Left renal cortex interstitium (tissue), 4 donors: ENCODE measurements around the gene TMEM125. TPM values are rescaled to one million over a fixed set of nuclear protein-coding genes. Genes with fewer than 3 reads are reported as not detected.

ENCODE experiments used
- DNase-seq, 4 donors: peaks; one replicate each; pipeline ENCODE4 v3.0.0-alpha.2; 2013; ENCODE audit warnings: low read depth in 4 of 4, low spot score in 2 of 4, missing footprints in 1 of 4
- polyA plus RNA-seq, 4 donors: library from polyadenylated mRNA; unstranded; fragments of 120-200 nt; gene quantifications; one replicate each; pipeline ENCODE4 v1.2.1, GENCODE V29; 2013; ENCODE audit not compliant: insufficient read length in 4 of 4

TMEM125 gene
- polyA plus RNA-seq, 4 donors: 12.5 to 17.9 (median 14.3) TPM

DNA sequence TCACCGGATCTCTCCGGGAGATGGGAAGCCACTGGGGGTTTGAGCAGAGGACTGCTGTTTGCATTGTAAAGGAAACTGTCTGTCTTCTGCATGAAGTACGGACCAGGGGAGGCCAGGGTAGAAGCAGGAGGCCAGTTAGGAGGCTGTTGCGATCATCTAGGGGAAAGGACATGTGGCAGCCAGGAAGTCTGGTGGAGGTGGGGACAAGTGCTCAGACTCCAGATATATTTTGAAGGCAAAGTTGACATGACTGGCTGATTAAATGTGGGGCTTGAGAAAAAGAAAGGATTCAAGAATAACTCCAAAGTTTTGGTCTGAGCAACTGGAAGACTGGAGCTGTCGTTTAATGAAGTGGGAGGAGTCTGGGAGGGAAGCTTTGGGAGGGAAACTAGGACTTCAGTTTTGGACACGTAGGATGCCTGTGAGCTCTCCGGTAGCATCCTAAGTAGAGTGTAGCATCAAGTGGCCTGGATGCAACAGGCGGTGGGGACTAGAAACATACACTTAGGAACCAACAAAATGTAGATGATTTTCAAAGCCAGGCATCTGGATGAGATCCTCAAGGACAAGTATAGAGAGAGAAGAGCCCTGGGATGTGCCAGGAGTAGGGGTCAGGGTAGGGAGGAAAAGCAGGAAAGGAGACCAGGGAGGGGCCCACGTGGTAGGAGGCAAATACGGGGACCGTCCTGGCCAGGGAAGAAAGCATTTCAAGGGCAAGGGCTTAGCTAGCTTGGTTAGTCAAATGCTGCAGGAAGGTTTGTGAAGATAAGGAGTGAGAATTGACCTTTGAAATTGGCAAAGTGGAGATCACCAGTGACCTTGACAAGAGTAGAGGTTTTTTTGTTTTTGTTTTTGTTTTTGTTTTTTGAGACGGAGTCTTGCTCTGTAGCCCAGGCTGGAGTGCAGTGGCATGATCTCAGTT, 19.3 kb downstream of the TMEM125 start:
- DNase-seq: no peak

GRCh38 chr1:43292216-43292615, 22.4 kb downstream of the TMEM125 start:
- DNase-seq: no peak

- no peak for DNase-seq
These were observed 22.9 kb downstream of the TMEM125 start for GRCh38 chr1:43292679-43293078.

- DNase-seq: no peak
These were observed 23.4 kb downstream of the TMEM125 start for GRCh38 chr1:43293176-43293575.

GRCh38 chr1:43293896-43294760, 24.3 kb downstream of the TMEM125 start:
- DNase-seq: no peak

DNA sequence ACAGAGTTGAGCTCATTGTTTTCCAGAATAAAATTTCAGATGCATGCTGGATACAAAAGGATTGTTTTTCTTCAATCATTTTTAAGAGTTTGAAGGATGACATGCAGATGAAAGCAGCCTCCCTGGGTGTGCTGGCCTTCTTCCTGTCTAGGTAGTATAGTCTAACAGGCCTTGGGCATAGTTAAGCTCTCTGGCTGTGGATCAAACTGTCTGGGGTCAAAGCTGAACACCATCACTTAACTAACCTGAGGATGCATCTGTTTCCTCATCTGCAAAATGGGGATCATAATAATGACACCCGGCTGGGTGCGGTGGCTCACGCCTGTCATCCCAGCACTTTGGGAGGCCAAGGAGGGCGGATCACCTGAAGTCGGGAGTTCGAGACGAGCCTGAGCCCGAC, 25.0 kb downstream of the TMEM125 start:
- DNase-seq: no peak

DNA sequence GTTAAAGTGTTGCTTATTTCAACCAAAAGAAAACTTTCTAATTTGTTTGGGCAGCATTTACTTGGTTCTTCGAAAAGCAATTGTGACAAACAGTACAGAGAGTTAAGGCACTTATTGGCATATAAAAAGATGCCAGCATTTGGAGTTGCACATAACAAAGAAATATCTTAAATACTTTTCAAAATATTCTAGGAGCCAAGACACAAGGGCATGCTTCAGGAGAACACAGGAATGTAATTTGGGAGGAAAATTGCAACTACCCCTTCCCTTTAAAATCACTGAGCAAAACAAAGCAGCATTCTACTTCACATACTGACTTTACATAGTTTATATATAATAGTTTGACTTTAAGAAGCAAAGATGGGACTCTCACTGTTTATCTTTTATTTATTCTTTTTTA, 26.4 kb downstream of the TMEM125 start:
- DNase-seq: no peak

- no peak for DNase-seq
These were observed 28.3 kb downstream of the TMEM125 start for GRCh38 chr1:43298055-43298454.

DNA sequence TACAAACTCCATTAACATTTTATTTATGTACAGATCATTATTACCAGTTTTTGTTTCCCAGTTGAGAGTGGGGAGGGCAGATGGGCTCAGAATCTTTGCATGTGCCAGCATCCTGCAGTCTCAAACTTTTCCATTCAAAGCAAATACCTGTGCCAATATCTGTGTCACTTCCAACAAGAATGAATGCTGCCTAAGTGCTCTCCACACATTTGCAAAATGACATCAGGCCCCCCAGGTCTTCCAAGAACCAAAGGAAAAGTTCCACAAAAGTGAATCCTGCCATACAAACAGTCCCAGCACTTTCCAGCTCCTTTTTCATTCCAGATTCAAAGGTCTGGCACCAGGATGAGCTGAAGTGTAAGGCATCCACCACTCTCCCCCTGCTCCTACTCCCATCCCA, 29.3 kb downstream of the TMEM125 start:
- DNase-seq: no peak

DNA sequence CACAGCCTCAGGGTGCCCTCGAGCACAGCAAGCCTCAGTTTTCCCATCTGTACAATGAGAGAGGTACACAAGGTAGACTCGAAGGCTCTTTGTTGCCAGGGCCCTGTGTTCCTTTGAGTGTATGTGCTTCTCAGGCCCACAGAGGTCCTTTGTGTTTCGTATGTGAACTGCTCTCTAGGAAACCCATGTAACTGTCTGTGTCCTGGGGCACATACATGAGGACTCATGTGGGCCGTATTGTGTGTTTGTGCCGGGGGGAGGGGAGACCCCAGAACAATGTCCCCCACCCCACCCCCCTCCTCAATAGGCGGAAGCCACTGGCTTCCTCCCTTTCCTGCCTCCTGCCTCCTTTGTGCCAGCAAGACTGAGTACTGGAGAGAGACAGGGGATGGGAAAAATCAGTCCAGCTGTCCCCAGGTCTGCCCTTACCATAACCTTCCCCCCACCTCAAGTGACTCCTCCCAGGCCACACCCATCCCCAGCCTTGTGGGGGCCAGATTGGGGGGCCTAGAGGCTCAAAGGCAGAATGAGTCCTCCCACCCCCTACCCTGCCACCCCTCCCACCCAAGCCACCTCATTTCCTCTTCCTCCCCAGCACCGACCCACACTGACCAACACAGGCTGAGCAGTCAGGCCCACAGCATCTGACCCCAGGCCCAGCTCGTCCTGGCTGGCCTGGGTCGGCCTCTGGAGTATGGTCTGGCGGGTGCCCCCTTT, 30.8 kb downstream of the TMEM125 start, which contains the start of gene TIE1:
Gene TIE1 (plus strand): TSS at position 605 of the 717 bp plus-strand sequence. CDS start 90 bp downstream, at position 695.
- no peak for DNase-seq

DNA sequence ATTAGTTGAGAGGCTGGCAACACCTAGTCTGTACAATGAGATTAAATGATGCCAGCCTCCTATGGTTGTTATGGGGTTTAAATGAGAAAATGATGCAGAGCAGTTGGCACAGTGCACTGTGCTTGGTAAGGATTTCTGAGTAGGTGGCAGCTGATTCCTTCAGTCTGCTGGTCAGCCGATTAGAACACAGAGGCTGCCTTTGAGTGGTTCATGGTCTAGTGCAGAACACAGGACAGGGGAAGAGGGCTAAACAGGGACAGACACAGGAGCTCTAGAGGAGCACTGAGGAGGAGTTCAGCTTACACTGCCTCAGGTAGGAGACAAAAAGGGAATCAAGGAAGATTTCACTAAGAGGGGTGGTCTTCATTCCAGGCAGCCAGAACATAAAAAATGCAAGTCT, 32.4 kb downstream of the TMEM125 start:
- DNase-seq: no peak

DNA sequence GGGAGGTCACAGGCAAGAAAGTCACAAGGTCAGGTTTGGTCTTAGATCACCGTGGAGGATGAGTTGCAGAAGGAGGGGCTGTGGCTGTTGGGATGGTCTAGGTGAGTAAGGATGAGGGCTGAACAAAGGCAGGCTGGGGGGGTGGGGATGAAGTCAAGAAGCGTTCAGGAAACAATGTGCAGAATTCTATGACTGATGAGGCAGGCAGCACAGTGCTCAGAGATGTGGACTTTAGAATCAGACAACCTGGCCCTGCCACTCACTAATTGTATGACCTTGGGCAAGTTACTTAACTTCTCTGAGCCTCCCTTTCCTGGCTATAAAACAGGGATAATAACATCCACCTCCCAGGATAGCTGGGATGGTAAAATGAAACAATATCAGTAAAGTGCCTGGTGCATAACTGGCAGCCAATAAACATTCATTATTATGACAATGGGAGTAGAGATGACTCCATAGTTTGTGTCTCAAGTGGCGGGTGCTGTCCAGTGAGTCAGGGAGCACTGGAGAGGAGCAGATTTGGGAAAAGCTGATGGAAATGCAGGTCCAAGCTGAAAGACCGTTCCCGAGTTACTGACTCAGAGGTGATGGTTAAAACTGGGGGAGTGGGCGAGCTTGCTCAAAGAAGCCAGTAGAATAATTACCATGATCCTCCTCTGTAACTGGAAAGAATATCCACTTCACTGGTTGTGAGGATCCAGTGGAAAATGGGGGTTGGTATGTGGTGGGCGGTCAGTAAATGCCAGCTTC, 33.1 kb downstream of the TMEM125 start:
- DNase-seq: no peak

DNA sequence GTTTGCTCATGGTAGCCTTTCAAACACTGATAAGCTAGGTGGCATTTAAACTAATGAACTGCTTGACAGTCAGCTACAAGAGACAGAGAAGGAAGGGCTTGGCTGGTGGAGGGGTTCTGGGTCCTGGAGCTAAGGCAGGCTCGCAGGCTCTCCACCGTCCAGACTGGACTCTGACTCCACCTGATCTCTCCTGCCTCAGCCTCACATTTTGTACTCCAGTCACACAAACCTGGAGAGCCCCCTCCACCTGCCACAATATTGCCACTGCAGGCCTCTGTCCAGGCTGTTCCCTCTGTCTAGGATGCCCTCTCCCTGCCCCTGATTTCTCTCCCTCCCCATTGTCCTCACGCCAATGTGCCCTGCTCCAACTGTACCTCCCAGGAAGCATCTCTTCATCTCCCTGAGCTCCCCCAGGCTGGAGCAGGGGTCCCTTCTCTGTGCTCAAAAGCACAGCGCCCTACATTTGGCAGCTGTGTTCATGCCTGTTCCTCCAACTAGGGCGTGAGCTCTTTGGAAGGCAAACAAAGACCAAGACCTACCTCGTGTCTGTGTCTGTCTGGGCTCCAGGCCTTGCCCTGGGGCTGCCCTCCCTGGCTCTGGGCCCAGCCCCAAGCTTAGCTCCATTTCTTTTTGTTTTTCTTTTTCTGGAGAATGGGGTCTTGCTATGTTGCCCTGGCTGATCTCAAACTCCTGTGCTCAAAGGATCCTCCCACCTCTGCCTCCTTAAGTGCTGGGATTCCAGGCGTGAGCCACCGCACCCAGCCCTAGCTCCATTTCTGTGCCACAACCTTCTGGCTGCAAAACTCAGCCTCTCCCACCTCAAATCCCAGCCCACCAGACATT, 33.9 kb downstream of the TMEM125 start:
- no peak for DNase-seq

DNA sequence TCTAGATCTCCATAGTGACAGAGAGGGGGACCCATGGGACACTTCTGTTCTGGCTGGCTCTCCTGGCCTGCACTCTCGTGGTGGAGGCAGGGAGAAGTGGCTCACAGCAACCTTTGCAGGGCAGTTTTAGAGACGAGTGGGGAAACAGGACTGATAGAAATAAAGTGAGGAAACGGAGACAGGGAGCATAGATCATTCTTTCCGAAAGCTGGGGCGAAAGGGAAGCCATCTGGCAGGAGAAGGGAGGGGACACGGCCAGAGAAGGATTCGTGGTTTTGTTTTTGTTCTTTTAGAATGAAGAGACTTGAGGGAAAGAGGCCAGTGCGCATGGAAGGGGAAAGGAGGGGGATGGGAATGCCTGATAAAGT, 34.5 kb downstream of the TMEM125 start:
- no peak for DNase-seq

- DNase-seq: no peak
These were observed 35.1 kb downstream of the TMEM125 start for GRCh38 chr1:43304771-43305300.

GRCh38 chr1:43305461-43305860, 35.7 kb downstream of the TMEM125 start:
- DNase-seq: no peak

- no peak for DNase-seq
These were observed 36.3 kb downstream of the TMEM125 start for GRCh38 chr1:43305926-43306687.
